ENCODE measurements around the gene POGLUT2. TPM values are rescaled to one million over a fixed set of nuclear protein-coding genes. Genes with fewer than 3 reads are reported as not detected.
A peak's percentile ranks its signal among the peaks of the same experiment; 100 is the strongest.

POGLUT2 gene
- total RNA-seq = 1 to 10 TPM; 4.8 to 9.2 TPM
- polyA plus RNA-seq = 1 to 10 TPM; 2.0 to 7.1 TPM
- long read RNA-seq, donor 1, transcript KDELC1-201 (10 exons, 2,060 nt) = major isoform, 12 of 17 reads
- long read RNA-seq, donor 1, partial matches to known transcripts = 2 of 17 reads
- long read RNA-seq, donor 1, other reads (novel, unspliced or antisense) = 3 of 17 reads
- long read RNA-seq, donor 2, partial matches to known transcripts = 0 of 4 reads
- long read RNA-seq, donor 2, other reads (novel, unspliced or antisense) = 1 of 4 reads

DNA sequence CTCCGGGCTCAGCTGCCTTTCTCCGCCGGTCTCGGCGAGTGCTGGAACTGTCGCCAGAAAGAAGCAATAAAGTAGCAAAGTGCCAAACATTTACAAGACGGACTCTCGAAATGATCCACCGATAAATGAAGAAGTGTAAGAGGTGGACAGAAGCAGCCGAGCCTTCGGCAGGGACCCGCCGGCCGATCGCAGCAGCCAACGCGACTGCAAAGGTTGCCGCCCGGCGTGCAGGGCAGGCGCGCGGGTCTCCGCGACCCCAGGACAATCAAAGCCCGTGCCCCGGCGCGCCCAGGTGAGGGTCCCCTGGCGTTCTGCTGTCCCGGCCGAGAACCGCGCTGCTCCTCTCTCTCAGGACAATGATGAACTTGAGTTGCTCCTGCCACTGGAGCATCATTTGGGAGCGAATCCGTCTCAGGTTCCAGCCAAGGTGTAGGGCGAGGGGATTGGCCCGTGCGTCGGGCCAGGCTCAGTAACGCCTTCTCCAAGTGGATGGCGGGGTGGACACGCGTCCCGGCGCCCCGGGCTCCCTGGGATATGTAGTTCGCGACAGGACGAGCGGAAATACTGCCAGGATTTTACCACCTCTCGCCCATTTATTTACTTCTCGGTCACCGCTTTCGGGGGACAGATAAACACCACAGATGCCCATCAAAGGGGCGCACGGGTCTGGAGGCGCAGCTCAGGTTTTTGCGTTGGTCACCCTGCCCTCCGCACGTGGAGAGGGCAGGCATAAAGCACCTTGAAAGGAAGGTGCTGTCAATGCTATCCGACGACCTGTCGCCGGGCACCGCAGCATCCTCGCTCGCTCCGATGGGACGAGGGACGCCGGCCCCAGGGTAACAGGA lies at the start of gene POGLUT2, which contains the start of gene BIVM:
POGLUT2 (minus strand) TSS at position 396 of the 845 bp plus-strand sequence; CDS start at position 90, 306 bp downstream.
BIVM (plus strand) TSS at position 539 of the 845 bp plus-strand sequence. CDS start 8,149 bp downstream, outside the sequence.
- WGBS, 2 donors = 0% methylated on average over 72 of the region's 72 CpGs
- intact Hi-C loops (cut with DNase I) = loop anchor here (2.0 to 5.0 kb wide), 3 partner anchors 26 to 202 kb away; partner anchors contain the start of genes ERCC5 (in 1 of the 2), TEX30 (in 1 of the 2) and TPP2 (in 1 of the 2)
- peak; percentile 96 for ATAC-seq (ENCODE audit: low FRiP score)
- no peaks in the 10 kb centered on the region for H3K9me3 ChIP-seq (ENCODE audit: control insufficient read depth, low read length)
- H3K4me1 ChIP-seq (ENCODE audit: control insufficient read depth in 1 of 2, insufficient read depth in 2 of 2, low read length in 2 of 2) = no peaks in the 10 kb centered on the region
- H3K27me3 ChIP-seq (ENCODE audit: control insufficient read depth in 1 of 2, insufficient read depth in 2 of 2, low read length in 1 of 2) = no peaks in the 10 kb centered on the region
- no peaks in the 10 kb centered on the region for H3K36me3 ChIP-seq (ENCODE audit: control insufficient read depth in 1 of 2, insufficient read depth in 2 of 2, low read length in 1 of 2)
- peak; percentile 94 to 95 for DNase-seq
- peak within 1 kb of the TSS; percentile 65 to 66 for H3K4me3 ChIP-seq (ENCODE audit: low read length in 2 of 2)
- peak within 1 kb of the TSS in 1 of 2 donors; percentile 25 for H3K27ac ChIP-seq (ENCODE audit: low read depth in 1 of 2, low read length in 2 of 2)

GRCh38 chr13:102847272-102848234 lies 48.8 kb upstream of the POGLUT2 start:
- no peak for ATAC-seq (ENCODE audit: low FRiP score)
- no peaks in the 10 kb centered on the region for H3K27me3 ChIP-seq (ENCODE audit: control insufficient read depth in 1 of 2, insufficient read depth in 2 of 2, low read length in 1 of 2)
- H3K4me3 ChIP-seq (ENCODE audit: low read length in 2 of 2) = peak overlapping the region; percentile 22 to 89
- no peak for DNase-seq
- H3K4me1 ChIP-seq (ENCODE audit: control insufficient read depth in 1 of 2, insufficient read depth in 2 of 2, low read length in 2 of 2) = peaks cover 0 to 4% of the 10 kb centered on the region in 2 donors
- no peaks in the 10 kb centered on the region for H3K36me3 ChIP-seq (ENCODE audit: control insufficient read depth in 1 of 2, insufficient read depth in 2 of 2, low read length in 1 of 2)
- peak overlapping the region in 1 of 2 donors; percentile 33 for H3K27ac ChIP-seq (ENCODE audit: low read depth in 1 of 2, low read length in 2 of 2)
- 12 to 20% methylated on average over 12 of the region's 12 CpGs for WGBS, 2 donors
- intact Hi-C loops (cut with DNase I) = loop anchor here (2.0 to 10.0 kb wide), 6 partner anchors 50 to 455 kb away; partner anchors contain the start of genes BIVM (in 1 of the 2), POGLUT2 (in 1 of the 2) and TPP2 (in 1 of the 2)
- no peaks in the 10 kb centered on the region for H3K9me3 ChIP-seq (ENCODE audit: control insufficient read depth, low read length)

DNA sequence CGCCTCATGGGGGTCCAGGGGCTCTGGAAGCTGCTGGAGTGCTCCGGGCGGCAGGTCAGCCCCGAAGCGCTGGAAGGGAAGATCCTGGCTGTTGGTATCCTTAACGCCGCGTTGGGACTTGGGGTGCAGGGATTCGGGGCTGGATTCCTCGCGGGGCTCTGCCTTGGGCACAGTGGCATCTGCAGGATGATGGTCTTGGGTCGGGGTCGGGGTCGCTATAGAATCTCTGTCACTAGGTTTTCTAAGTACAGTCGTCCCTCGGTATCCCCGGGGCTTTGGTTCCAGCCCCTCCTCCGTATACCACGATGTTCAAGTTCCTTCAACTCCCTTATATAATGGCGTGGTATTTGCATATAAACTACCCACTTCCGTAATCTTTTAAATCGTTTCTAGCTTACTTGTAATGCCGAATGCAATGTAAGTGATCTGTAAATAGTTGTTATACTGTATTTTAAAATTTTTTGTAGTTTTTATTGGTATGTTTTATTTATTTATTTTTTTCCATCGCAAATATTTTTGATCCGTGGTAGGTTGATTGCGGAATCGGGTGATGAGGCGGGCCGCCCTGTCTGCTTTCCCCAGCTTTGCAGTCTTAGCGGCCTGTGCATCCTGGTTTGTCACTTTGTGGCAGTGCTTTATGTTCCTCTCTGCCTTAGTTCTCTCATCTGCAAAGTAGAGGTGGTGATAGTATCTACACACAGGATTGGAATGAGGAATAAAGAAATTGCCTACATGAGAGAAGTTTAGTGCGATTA lies 47.7 kb upstream of the POGLUT2 start:
- 0 to 1% methylated on average over 31 of the region's 31 CpGs for WGBS, 2 donors
- Histone ChIP-seq H3K4me1 (ENCODE audit: control insufficient read depth in 1 of 2, insufficient read depth in 2 of 2, low read length in 2 of 2) (peaks cover 0 to 4% of the 10 kb centered on the region in 2 donors), H3K9me3 (ENCODE audit: control insufficient read depth, low read length) (no peaks in the 10 kb centered on the region), H3K27me3 (ENCODE audit: control insufficient read depth in 1 of 2, insufficient read depth in 2 of 2, low read length in 1 of 2) (no peaks in the 10 kb centered on the region), H3K27ac (ENCODE audit: low read depth in 1 of 2, low read length in 2 of 2) (peak overlapping the region; percentile 78 to 87), H3K4me3 (ENCODE audit: low read length in 2 of 2) (peak overlapping the region; percentile 85 to 89), H3K36me3 (ENCODE audit: control insufficient read depth in 1 of 2, insufficient read depth in 2 of 2, low read length in 1 of 2) (no peaks in the 10 kb centered on the region)
- ATAC-seq (ENCODE audit: low FRiP score) = peak; percentile 47
- intact Hi-C loops (cut with DNase I) = loop anchor here (2.0 to 10.0 kb wide), 6 partner anchors 49 to 454 kb away; partner anchors contain the start of genes BIVM (in 1 of the 2), POGLUT2 (in 1 of the 2) and TPP2 (in 1 of the 2)
- DNase-seq = peak; percentile 63 to 77

- no peaks in the 10 kb centered on the region for H3K27me3 ChIP-seq (ENCODE audit: control insufficient read depth in 1 of 2, insufficient read depth in 2 of 2, low read length in 1 of 2)
- H3K4me3 ChIP-seq (ENCODE audit: low read length in 2 of 2) = peak within 1 kb of the TSS; percentile 85 to 89
- H3K9me3 ChIP-seq (ENCODE audit: control insufficient read depth, low read length) = no peaks in the 10 kb centered on the region
- intact Hi-C loops (cut with DNase I) = loop anchor here (1.0 to 10.0 kb wide), 9 partner anchors 45 to 453 kb away; partner anchors contain the start of genes TPP2 (in 2 of the 2), BIVM (in 1 of the 2), POGLUT2 (in 1 of the 2) and TEX30 (in 1 of the 2)
- H3K27ac ChIP-seq (ENCODE audit: low read depth in 1 of 2, low read length in 2 of 2) = peak within 1 kb of the TSS; percentile 78 to 87
- DNase-seq (peak; percentile 96 to 98), ATAC-seq (ENCODE audit: low FRiP score) (peak; percentile 97)
- H3K4me1 ChIP-seq (ENCODE audit: control insufficient read depth in 1 of 2, insufficient read depth in 2 of 2, low read length in 2 of 2) = peaks cover 0 to 4% of the 10 kb centered on the region in 2 donors
- 0% methylated on average over 49 of the region's 49 CpGs for WGBS, 2 donors
- H3K36me3 ChIP-seq (ENCODE audit: control insufficient read depth in 1 of 2, insufficient read depth in 2 of 2, low read length in 1 of 2) = no peaks in the 10 kb centered on the region
These were observed 47.0 kb upstream of the POGLUT2 start, which contains the start of gene ERCC5 for GRCh38 chr13:102845630-102846260. Gene ERCC5, plus strand, starts transcription at chr13:102846032. Its CDS starts 235 bp downstream, at chr13:102846267.

DNA sequence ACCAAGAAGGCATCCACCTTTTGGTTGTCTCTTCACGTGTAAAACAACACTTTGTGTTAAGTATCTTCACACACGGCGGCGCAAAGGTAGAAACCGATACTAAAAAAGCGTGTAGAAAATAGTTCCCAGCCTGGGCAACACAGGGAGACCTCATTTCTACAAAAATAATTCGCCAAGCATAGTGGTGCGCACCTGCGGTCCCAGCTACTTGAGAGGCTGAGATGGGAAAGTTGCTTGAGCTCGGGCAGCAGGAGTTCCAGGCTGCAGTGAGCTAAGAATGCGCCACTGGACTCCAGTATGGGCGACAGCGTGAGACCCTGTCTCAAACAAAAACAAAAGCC lies 46.5 kb upstream of the POGLUT2 start:
- H3K36me3 ChIP-seq (ENCODE audit: control insufficient read depth in 1 of 2, insufficient read depth in 2 of 2, low read length in 1 of 2) = no peaks in the 10 kb centered on the region
- peak overlapping the region; percentile 68 to 87 for H3K27ac ChIP-seq (ENCODE audit: low read depth in 1 of 2, low read length in 2 of 2)
- peak overlapping the region; percentile 85 to 89 for H3K4me3 ChIP-seq (ENCODE audit: low read length in 2 of 2)
- no peaks in the 10 kb centered on the region for H3K9me3 ChIP-seq (ENCODE audit: control insufficient read depth, low read length)
- WGBS, 2 donors = 1 to 2% methylated on average over 13 of the region's 13 CpGs
- H3K4me1 ChIP-seq (ENCODE audit: control insufficient read depth in 1 of 2, insufficient read depth in 2 of 2, low read length in 2 of 2) = peaks cover 0 to 4% of the 10 kb centered on the region in 2 donors
- peak; percentile 40 for ATAC-seq (ENCODE audit: low FRiP score)
- intact Hi-C loops (cut with DNase I) = loop anchor here (1.0 to 10.0 kb wide), 8 partner anchors 44 to 453 kb away; partner anchors contain the start of genes TPP2 (in 2 of the 2), BIVM (in 1 of the 2), POGLUT2 (in 1 of the 2) and TEX30 (in 1 of the 2)
- no peaks in the 10 kb centered on the region for H3K27me3 ChIP-seq (ENCODE audit: control insufficient read depth in 1 of 2, insufficient read depth in 2 of 2, low read length in 1 of 2)
- DNase-seq = no peak

- ATAC-seq (ENCODE audit: low FRiP score) (no peak), DNase-seq (no peak)
- no peak overlapping the region for H3K27ac ChIP-seq (ENCODE audit: low read depth in 1 of 2, low read length in 2 of 2)
- H3K4me3 ChIP-seq (ENCODE audit: low read length in 2 of 2) = no peak overlapping the region
- H3K4me1 ChIP-seq (ENCODE audit: control insufficient read depth in 1 of 2, insufficient read depth in 2 of 2, low read length in 2 of 2) = no peaks in the 10 kb centered on the region
- 62 to 70% methylated on average over 5 of the region's 5 CpGs for WGBS, 2 donors
- intact Hi-C loops (cut with DNase I) = no loop called here
- H3K27me3 ChIP-seq (ENCODE audit: control insufficient read depth in 1 of 2, insufficient read depth in 2 of 2, low read length in 1 of 2) = no peaks in the 10 kb centered on the region
- no peaks in the 10 kb centered on the region for H3K9me3 ChIP-seq (ENCODE audit: control insufficient read depth, low read length)
- H3K36me3 ChIP-seq (ENCODE audit: control insufficient read depth in 1 of 2, insufficient read depth in 2 of 2, low read length in 1 of 2) = peaks cover 0 to 2% of the 10 kb centered on the region in 2 donors
These were observed 40.7 kb upstream of the POGLUT2 start for GRCh38 chr13:102839462-102839861.

GRCh38 chr13:102838982-102839381 lies 40.2 kb upstream of the POGLUT2 start:
- Histone ChIP-seq H3K27me3 (ENCODE audit: control insufficient read depth in 1 of 2, insufficient read depth in 2 of 2, low read length in 1 of 2) (no peaks in the 10 kb centered on the region), H3K4me1 (ENCODE audit: control insufficient read depth in 1 of 2, insufficient read depth in 2 of 2, low read length in 2 of 2) (no peaks in the 10 kb centered on the region), H3K36me3 (ENCODE audit: control insufficient read depth in 1 of 2, insufficient read depth in 2 of 2, low read length in 1 of 2) (peaks cover 0 to 2% of the 10 kb centered on the region in 2 donors), H3K9me3 (ENCODE audit: control insufficient read depth, low read length) (no peaks in the 10 kb centered on the region), H3K4me3 (ENCODE audit: low read length in 2 of 2) (no peak overlapping the region), H3K27ac (ENCODE audit: low read depth in 1 of 2, low read length in 2 of 2) (no peak overlapping the region)
- DNase-seq = no peak
- WGBS, 2 donors = 46 to 47% methylated on average over 4 of the region's 4 CpGs
- ATAC-seq (ENCODE audit: low FRiP score) = no peak
- intact Hi-C loops (cut with DNase I) = no loop called here
